Neural cell (in vitro differentiated cells): Measurements from ENCODE around the gene CACNB2. TPM values are rescaled to one million over a fixed set of nuclear protein-coding genes. Genes with fewer than 3 reads are reported as not detected.

Experiments used
- H2AFZ ChIP-seq: fragments of 200-600, 300-800 bp; sonication (generic), shearing (Covaris generic); 2 replicates; pipeline ENCODE4 v1.6.0; 2014; ENCODE audit warnings: low read depth, mild to moderate bottlenecking, antibody characterized with exemption, low read length, moderate library complexity
- H3F3A ChIP-seq: fragments of 200-600 bp; shearing (Covaris generic); 2 replicates; pipeline ENCODE4 v1.6.1; 2016; ENCODE audit warnings: mild to moderate bottlenecking, moderate library complexity, mixed read lengths, antibody characterized with exemption, low read length; ENCODE audit not compliant: insufficient read depth, poor library complexity, severe bottlenecking
- H3K27ac ChIP-seq: fragments of 200-600, 300-800 bp; sonication (generic), shearing (Covaris generic); 2 replicates; pipeline ENCODE4 v1.5.1; 2014; ENCODE audit warnings: mild to moderate bottlenecking, low read length, moderate library complexity
- H3K27me3 ChIP-seq: fragments of 300-800, 200-600 bp; sonication (generic), shearing (Covaris generic); 2 replicates; pipeline ENCODE4 v1.6.0; 2014; ENCODE audit warnings: mild to moderate bottlenecking, low read depth, low read length, moderate library complexity; ENCODE audit not compliant: insufficient read depth
- H3K36me3 ChIP-seq: fragments of 300-800, 200-600 bp; sonication (generic), shearing (Covaris generic); 2 replicates; pipeline ENCODE4 v1.5.1; 2014; ENCODE audit warnings: mild to moderate bottlenecking, antibody characterized with exemption, low read length, moderate library complexity; ENCODE audit not compliant: insufficient read depth
- H3K4me2 ChIP-seq: fragments of 300-800, 200-600 bp; sonication (generic), shearing (Covaris generic); 2 replicates; pipeline ENCODE4 v1.6.0; 2014; ENCODE audit warnings: mild to moderate bottlenecking, low read length
- H3K4me3 ChIP-seq: fragments of 300-800, 200-600 bp; sonication (generic), shearing (Covaris generic); 2 replicates; pipeline ENCODE4 v1.5.1; 2014; ENCODE audit warnings: mild to moderate bottlenecking, low read length, moderate library complexity
- H3K79me2 ChIP-seq: fragments of 200-600 bp; shearing (Covaris generic); replicated peaks from 2 replicates; pipeline ENCODE4 v1.6.0; 2014; ENCODE audit warnings: mild to moderate bottlenecking, low read length, moderate library complexity; ENCODE audit not compliant: insufficient read depth
- H3K9ac ChIP-seq: fragments of 300-800, 200-600 bp; sonication (generic), shearing (Covaris generic); 2 replicates; pipeline ENCODE4 v1.6.1; 2016; ENCODE audit warnings: mild to moderate bottlenecking, low read length, mixed read lengths
- H3K9me2 ChIP-seq: fragments of 200-600 bp; shearing (Covaris generic); 2 replicates; pipeline ENCODE4 v1.6.1; 2016; ENCODE audit warnings: mild to moderate bottlenecking, low read length, mixed read lengths; ENCODE audit not compliant: insufficient read depth
- H3K9me3 ChIP-seq: fragments of 200-600, 300-800 bp; sonication (generic), shearing (Covaris generic); 2 replicates; pipeline ENCODE4 v1.6.1; 2016; ENCODE audit warnings: mild to moderate bottlenecking, mixed run types, low read length, moderate library complexity, mixed read lengths
- H4K20me1 ChIP-seq: fragments of 200-600 bp; shearing (Covaris generic); 2 replicates; pipeline ENCODE4 v1.6.1; 2016; ENCODE audit warnings: mild to moderate bottlenecking, mixed run types; ENCODE audit not compliant: insufficient read depth
- CTCF ChIP-seq: fragments of 450-650 bp; IDR thresholded peaks from 2 replicates; pipeline ENCODE4 v1.5.1; 2014; ENCODE audit warnings: antibody characterized with exemption, mild to moderate bottlenecking, moderate library complexity; ENCODE audit not compliant: poor library complexity, severe bottlenecking
- EP300 ChIP-seq: fragments of 450-650 bp; conservative IDR thresholded peaks from 2 replicates; pipeline ENCODE4 v1.6.1; 2014; ENCODE audit warnings: antibody characterized with exemption, mild to moderate bottlenecking, moderate library complexity; ENCODE audit not compliant: poor library complexity, severe bottlenecking
- EZH2 ChIP-seq: fragments of 200-600, 300-800 bp; shearing (Covaris generic), sonication (generic); IDR thresholded peaks from 2 replicates; pipeline ENCODE4 v1.6.1; 2014; ENCODE audit warnings: antibody characterized with exemption, low read length, borderline replicate concordance, mild to moderate bottlenecking; ENCODE audit not compliant: insufficient read depth, poor library complexity, severe bottlenecking
- MXI1 ChIP-seq: fragments of 450-650 bp; conservative IDR thresholded peaks from 2 replicates; pipeline ENCODE4 v1.6.1; 2014; ENCODE audit warnings: antibody characterized with exemption, mild to moderate bottlenecking; ENCODE audit not compliant: poor library complexity, severe bottlenecking
- POLR2AphosphoS5 ChIP-seq: IDR thresholded peaks from 2 replicates; pipeline ENCODE4 v1.6.1; 2012
- RAD21 ChIP-seq: fragments of 450-650 bp; conservative IDR thresholded peaks from 2 replicates; pipeline ENCODE4 v1.6.1; 2014; ENCODE audit warnings: antibody characterized with exemption, mild to moderate bottlenecking, moderate library complexity
- REST ChIP-seq: IDR thresholded peaks from 2 replicates; pipeline ENCODE4 v1.6.1; 2012; ENCODE audit warnings: borderline replicate concordance
- SMC3 ChIP-seq: fragments of 450-650 bp; conservative IDR thresholded peaks from 2 replicates; pipeline ENCODE4 v1.6.1; 2014; ENCODE audit warnings: antibody characterized with exemption, mild to moderate bottlenecking, moderate library complexity; ENCODE audit not compliant: poor library complexity
- TAF1 ChIP-seq: IDR thresholded peaks from 2 replicates; pipeline ENCODE4 v1.6.1; 2012; ENCODE audit warnings: low read depth
- polyA plus RNA-seq: library from polyadenylated mRNA; depleted of rRNA; stranded (reverse); fragments of >200 nt; gene quantifications from 2 replicates; pipeline ENCODE4 v1.2.3, GENCODE V29; 2014

The CACNB2 gene
- polyA plus RNA-seq, 1 donor from 2014 or later = 14.3 TPM

DNA sequence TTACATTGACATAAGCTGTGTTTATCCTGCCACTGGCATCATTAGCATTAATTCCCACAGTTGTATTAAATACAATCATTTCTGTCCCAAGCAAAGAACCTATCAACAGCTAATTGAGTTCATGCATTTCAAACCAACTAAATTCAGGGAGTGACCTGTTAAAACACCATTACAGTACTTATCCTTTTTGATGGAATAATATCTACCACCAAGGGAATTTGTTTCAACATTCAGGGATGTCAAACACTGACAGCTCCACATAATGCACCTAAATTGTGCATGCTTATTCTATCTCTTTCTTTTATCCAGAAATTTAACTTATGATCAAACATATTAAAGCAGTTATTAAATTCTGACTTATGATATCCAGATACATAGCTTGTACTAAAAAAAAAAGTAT is 374.3 kb downstream of the CACNB2 start:
- Histone ChIP-seq H3K79me2 (no peaks in the 10 kb centered on the region), H2AFZ (no peak overlapping the region), H3K36me3 (no peaks in the 10 kb centered on the region), H3K4me2 (peak overlapping the region; percentile 44), H3K27ac (peak overlapping the region; percentile 76), H4K20me1 (no peaks in the 10 kb centered on the region), H3K27me3 (no peaks in the 10 kb centered on the region), H3K9ac (no peak overlapping the region), H3K9me3 (no peaks in the 10 kb centered on the region), H3F3A (no peaks in the 10 kb centered on the region), H3K9me2 (no peaks in the 10 kb centered on the region), H3K4me3 (peak overlapping the region; percentile 46)
- TF ChIP-seq MXI1 = peak; percentile 58
- no peak for TF ChIP-seq RAD21
- TF ChIP-seq CTCF = no peak
- TF ChIP-seq EZH2 = no peak
- no peak for TF ChIP-seq SMC3
- peak; percentile 96 for TF ChIP-seq EP300
- TF ChIP-seq POLR2AphosphoS5 = peak; percentile 84
- peak; percentile 28 for TF ChIP-seq REST
- no peak for TF ChIP-seq TAF1

GRCh38 chr10:18516851-18517250 is 376.6 kb downstream of the CACNB2 start:
- Histone ChIP-seq H3K9me2 (no peaks in the 10 kb centered on the region), H3K27me3 (no peaks in the 10 kb centered on the region), H2AFZ (no peak overlapping the region), H3K9me3 (no peaks in the 10 kb centered on the region), H3K27ac (peak overlapping the region; percentile 42), H3K79me2 (no peaks in the 10 kb centered on the region), H3F3A (no peaks in the 10 kb centered on the region), H3K4me2 (peak overlapping the region; percentile 2), H3K9ac (no peak overlapping the region), H3K4me3 (peak overlapping the region; percentile 26), H3K36me3 (no peaks in the 10 kb centered on the region), H4K20me1 (no peaks in the 10 kb centered on the region)
- TF ChIP-seq EZH2 = no peak
- TF ChIP-seq EP300 = peak; percentile 60

GRCh38 chr10:18523025-18523424 is 382.8 kb downstream of the CACNB2 start:
- H3K79me2 ChIP-seq = no peaks in the 10 kb centered on the region
- H3K4me3 ChIP-seq = no peak overlapping the region
- H4K20me1 ChIP-seq = no peaks in the 10 kb centered on the region
- H3K9me2 ChIP-seq = no peaks in the 10 kb centered on the region
- H3K9ac ChIP-seq = no peak overlapping the region
- H3K27me3 ChIP-seq = no peaks in the 10 kb centered on the region
- H3F3A ChIP-seq = no peaks in the 10 kb centered on the region
- H3K9me3 ChIP-seq = no peaks in the 10 kb centered on the region
- H2AFZ ChIP-seq = no peak overlapping the region
- H3K4me2 ChIP-seq = no peak overlapping the region
- no peak overlapping the region for H3K27ac ChIP-seq
- no peaks in the 10 kb centered on the region for H3K36me3 ChIP-seq
- TF ChIP-seq EZH2 (no peak), TAF1 (no peak), EP300 (no peak), CTCF (no peak), MXI1 (no peak), RAD21 (no peak), REST (no peak), SMC3 (no peak), POLR2AphosphoS5 (no peak)
